ENCODE results near the gene LDLRAD3. TPM values are rescaled to one million over a fixed set of nuclear protein-coding genes. Genes with fewer than 3 reads are reported as not detected.

The LDLRAD3 gene
- total RNA-seq, 3 donors from 2014 or later = 1.0 to 8.1 (median 2.0) TPM

- intact Hi-C loops (cut with DNase I, micrococcal nuclease) = no loop called here
- Histone ChIP-seq H3K9me3 (no peaks in the 10 kb centered on the region), H3K36me3 (ENCODE audit: low read depth) (no peaks in the 10 kb centered on the region), H3K4me1 (ENCODE audit: low read depth) (no peaks in the 10 kb centered on the region), H3K4me3 (no peak overlapping the region)
- no peak for DNase-seq
- no peak for TF ChIP-seq CTCF (IDR thresholded peaks at IDR 0.05)
- ATAC-seq = no peak
Observed at GRCh38 chr11:36195496-36196354, 251.9 kb downstream of the LDLRAD3 start.

- ATAC-seq (no peak), DNase-seq (no peak)
- TF ChIP-seq CTCF (IDR thresholded peaks at IDR 0.05) = no peak
- Histone ChIP-seq H3K4me1 (ENCODE audit: low read depth) (no peaks in the 10 kb centered on the region), H3K9me3 (no peaks in the 10 kb centered on the region), H3K36me3 (ENCODE audit: low read depth) (no peaks in the 10 kb centered on the region), H3K4me3 (no peak overlapping the region)
- intact Hi-C loops (cut with DNase I, micrococcal nuclease) = no loop called here
Observed at GRCh38 chr11:36196411-36196998, 252.6 kb downstream of the LDLRAD3 start.

GRCh38 chr11:36201411-36201810 is 257.5 kb downstream of the LDLRAD3 start:
- no peak for DNase-seq
- intact Hi-C loops (cut with DNase I, micrococcal nuclease) = no loop called here
- no peak for ATAC-seq
- Histone ChIP-seq H3K4me1 (ENCODE audit: low read depth) (no peaks in the 10 kb centered on the region), H3K36me3 (ENCODE audit: low read depth) (no peaks in the 10 kb centered on the region), H3K9me3 (no peaks in the 10 kb centered on the region), H3K4me3 (no peak overlapping the region)
- no peak for TF ChIP-seq CTCF (IDR thresholded peaks at IDR 0.05)

- DNase-seq (no peak), ATAC-seq (no peak)
- Histone ChIP-seq H3K4me3 (no peak overlapping the region), H3K36me3 (ENCODE audit: low read depth) (no peaks in the 10 kb centered on the region), H3K4me1 (ENCODE audit: low read depth) (no peaks in the 10 kb centered on the region), H3K9me3 (no peaks in the 10 kb centered on the region)
- TF ChIP-seq CTCF (IDR thresholded peaks at IDR 0.05) = no peak
- intact Hi-C loops (cut with DNase I, micrococcal nuclease) = no loop called here
Observed at GRCh38 chr11:36205536-36205935, 261.7 kb downstream of the LDLRAD3 start.

GRCh38 chr11:36210529-36210928 is 266.7 kb downstream of the LDLRAD3 start:
- intact Hi-C loops (cut with DNase I, micrococcal nuclease) = no loop called here
- ATAC-seq (no peak), DNase-seq (no peak)
- no peak overlapping the region for H3K4me3 ChIP-seq
- no peaks in the 10 kb centered on the region for H3K9me3 ChIP-seq
- H3K36me3 ChIP-seq (ENCODE audit: low read depth) = no peaks in the 10 kb centered on the region
- H3K4me1 ChIP-seq (ENCODE audit: low read depth) = no peaks in the 10 kb centered on the region
- no peak for TF ChIP-seq CTCF (IDR thresholded peaks at IDR 0.05)
